ENCODE results near the gene TTLL7. TPM values are rescaled to one million over a fixed set of nuclear protein-coding genes. Genes with fewer than 3 reads are reported as not detected.
"Not testable (repeated sequence)": the region's sequence is repeated elsewhere in the genome, so short reads cannot be mapped to it uniquely, and the experiment has no call there.

Gene TTLL7
- total RNA-seq, 1 experiment from 2014 or later: 4.0 TPM

GRCh38 chr1:83997631-83998030 is 1.3 kb downstream of the TTLL7 start:
- DNase-seq (ENCODE audit: low read depth): no peak

GRCh38 chr1:83996621-83997020 is 2.3 kb downstream of the TTLL7 start:
- peak; percentile 48 for DNase-seq (ENCODE audit: low read depth)

GRCh38 chr1:83996191-83996590 is 2.7 kb downstream of the TTLL7 start:
- DNase-seq (ENCODE audit: low read depth): no peak

- no peak for DNase-seq (ENCODE audit: low read depth)
Measured at GRCh38 chr1:83995649-83996048, 3.3 kb downstream of the TTLL7 start.

- no peak for DNase-seq (ENCODE audit: low read depth)
Measured at GRCh38 chr1:83994111-83994510, 4.8 kb downstream of the TTLL7 start.

- DNase-seq (ENCODE audit: low read depth): no peak
Measured at GRCh38 chr1:83990734-83991133, 8.2 kb downstream of the TTLL7 start.

- no peak for DNase-seq (ENCODE audit: low read depth)
Measured at GRCh38 chr1:83985048-83985447, 13.9 kb downstream of the TTLL7 start.

GRCh38 chr1:83983918-83984317 is 15.0 kb downstream of the TTLL7 start:
- not testable (repeated sequence) for DNase-seq (ENCODE audit: low read depth)

- no peak for DNase-seq (ENCODE audit: low read depth)
Measured at GRCh38 chr1:83978056-83978455, 20.9 kb downstream of the TTLL7 start.

GRCh38 chr1:83976920-83977319 is 22.0 kb downstream of the TTLL7 start:
- no peak for DNase-seq (ENCODE audit: low read depth)

- DNase-seq (ENCODE audit: low read depth): no peak
Measured at GRCh38 chr1:83970802-83971201, 28.1 kb downstream of the TTLL7 start.

- DNase-seq (ENCODE audit: low read depth): no peak
Measured at GRCh38 chr1:83970114-83970513, 28.8 kb downstream of the TTLL7 start.

- no peak for DNase-seq (ENCODE audit: low read depth)
Measured at GRCh38 chr1:83967336-83967735, 31.6 kb downstream of the TTLL7 start.

GRCh38 chr1:83964153-83964552 is 34.8 kb downstream of the TTLL7 start:
- no peak for DNase-seq (ENCODE audit: low read depth)

GRCh38 chr1:83961571-83962295 is 37.2 kb downstream of the TTLL7 start:
- no peak for DNase-seq (ENCODE audit: low read depth)

GRCh38 chr1:83960669-83961277 is 38.2 kb downstream of the TTLL7 start:
- DNase-seq (ENCODE audit: low read depth): no peak

- DNase-seq (ENCODE audit: low read depth): no peak
Measured at GRCh38 chr1:83959824-83960498, 39.0 kb downstream of the TTLL7 start.

GRCh38 chr1:83958704-83959103 is 40.2 kb downstream of the TTLL7 start:
- no peak for DNase-seq (ENCODE audit: low read depth)

GRCh38 chr1:83954166-83954823 is 44.6 kb downstream of the TTLL7 start:
- DNase-seq (ENCODE audit: low read depth): no peak

GRCh38 chr1:83950106-83950661 is 48.7 kb downstream of the TTLL7 start:
- DNase-seq (ENCODE audit: low read depth): no peak

- DNase-seq (ENCODE audit: low read depth): peak; percentile 32
Measured at GRCh38 chr1:83942914-83943313, 56.0 kb downstream of the TTLL7 start.

GRCh38 chr1:83934550-83934949 is 64.4 kb downstream of the TTLL7 start:
- DNase-seq (ENCODE audit: low read depth): no peak
